HG02852 (cell line): ENCODE data around the gene FAM131B.

ENCODE experiments used
- ATAC-seq: cut with Tn5 transposase; IDR thresholded peaks from one replicate; pipeline ENCODE4 v1.9.1; 2021; ENCODE audit warnings: mild to moderate bottlenecking, moderate library complexity; ENCODE audit not compliant: unreplicated experiment

Gene FAM131B

DNA sequence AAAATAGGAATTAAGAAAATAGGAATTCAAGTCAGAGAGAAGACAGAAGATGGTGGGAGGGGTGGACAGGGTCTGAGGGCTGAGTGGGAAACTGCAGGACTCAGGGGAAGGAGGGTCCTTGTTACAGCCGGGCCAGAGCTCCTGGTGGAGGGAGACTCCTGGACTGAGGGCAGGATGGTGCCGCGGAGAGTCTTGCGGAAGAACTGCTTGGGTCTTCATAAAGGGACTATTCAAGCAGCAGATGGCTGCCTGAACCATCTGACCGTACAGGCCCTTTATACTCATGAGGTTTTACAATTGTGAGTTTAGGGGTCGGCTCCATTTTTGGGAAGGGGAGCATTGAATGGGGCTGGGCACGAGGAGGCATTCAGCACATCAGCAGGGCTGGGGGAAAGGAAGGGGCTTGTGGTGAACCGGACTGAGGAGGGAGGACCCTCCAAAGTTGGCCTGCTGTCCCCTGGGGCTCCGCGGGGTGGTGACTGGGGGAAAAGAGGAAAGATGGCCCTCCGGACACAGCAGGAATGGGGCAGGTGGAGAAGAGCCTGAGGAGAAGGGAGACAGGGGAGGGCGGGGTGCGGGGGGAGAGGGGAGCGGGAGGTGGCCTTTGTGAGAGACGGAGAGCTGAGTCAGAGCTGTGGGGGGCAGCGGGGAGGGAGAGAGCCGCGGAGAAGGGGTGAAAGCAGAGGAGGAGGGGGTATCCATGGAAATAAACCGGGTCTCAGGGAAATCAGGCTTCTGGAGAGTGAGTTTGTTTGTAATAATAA, 1.5 kb downstream of the FAM131B start:
- ATAC-seq = no peak

DNA sequence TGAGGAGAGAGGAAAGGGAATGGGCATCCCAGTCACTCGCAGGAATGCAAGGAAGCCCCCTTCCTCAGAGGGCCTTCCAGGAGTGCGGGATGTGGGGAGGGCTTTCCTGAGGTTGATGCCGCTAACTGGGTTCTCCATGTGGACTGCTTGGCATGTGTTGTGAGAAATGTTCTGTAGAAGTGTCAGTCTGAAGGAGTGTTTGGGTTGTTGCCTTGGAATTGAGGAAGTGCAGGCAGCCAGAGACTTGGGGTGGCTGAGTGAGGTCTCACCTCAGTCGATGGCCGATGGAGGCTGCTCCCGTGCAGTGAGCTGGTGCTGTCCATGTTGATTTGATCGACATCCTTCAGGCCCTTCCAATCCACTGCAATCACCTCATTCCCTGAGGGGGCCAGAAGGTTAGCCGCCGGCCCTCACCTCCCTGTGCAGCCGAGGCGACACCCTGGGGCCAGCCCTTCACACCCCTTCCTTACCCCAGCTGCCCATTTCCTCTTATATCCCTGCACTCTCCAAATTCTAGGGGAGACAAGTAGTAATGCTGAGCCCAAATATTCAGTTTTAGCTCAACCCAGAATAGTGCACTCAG, 2.7 kb downstream of the FAM131B start:
- no peak for ATAC-seq

DNA sequence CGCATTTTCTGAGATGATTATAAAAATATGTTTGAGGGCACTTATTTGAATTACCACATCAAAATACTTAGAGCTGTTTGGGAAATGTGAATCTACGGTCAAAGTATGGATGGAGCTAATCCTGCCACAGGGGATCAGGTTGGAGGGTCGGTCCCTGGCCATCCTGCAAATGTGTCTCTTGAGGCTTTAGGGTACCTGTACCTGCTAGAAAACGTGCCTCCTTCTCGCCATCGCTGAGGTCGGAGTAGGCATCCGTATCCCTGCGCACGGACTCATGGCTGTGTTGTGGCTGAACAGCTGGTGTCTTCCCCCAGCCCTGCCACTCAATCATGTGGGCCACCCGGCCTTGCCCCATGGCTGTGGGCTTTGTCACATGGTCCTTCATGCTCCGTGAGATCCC, 3.9 kb downstream of the FAM131B start:
- no peak for ATAC-seq

DNA sequence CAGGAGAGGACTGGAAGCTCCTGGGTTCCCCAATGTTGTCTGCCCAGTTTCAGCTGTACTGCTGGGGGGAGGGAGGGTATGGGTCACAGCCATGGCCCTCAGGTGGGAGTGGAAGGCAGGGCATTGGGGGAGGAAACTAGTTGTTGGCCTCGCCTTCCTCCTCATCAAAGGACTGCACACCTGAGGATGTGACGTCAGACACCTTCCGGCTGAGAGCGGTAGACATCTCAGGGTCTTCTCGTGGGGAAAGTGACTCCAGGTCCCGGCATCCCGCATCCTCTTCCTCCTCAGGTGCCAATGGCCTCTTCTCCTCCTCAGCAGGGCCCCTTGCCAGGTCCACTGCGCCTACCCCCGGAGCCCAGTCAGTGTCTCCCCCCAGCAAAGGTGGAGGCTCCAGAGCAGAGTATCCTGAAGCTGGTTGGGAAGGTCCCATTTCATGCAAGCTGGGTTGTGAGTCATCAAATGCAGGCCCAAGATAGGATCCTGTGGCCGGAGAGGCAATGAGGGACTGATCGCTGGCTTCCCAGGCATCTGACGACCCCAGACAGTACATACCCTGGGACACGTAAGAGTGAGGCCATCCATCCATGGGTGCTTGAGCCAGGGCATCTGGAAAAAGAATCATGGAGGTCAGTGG, 6.0 kb downstream of the FAM131B start:
- ATAC-seq = no peak

DNA sequence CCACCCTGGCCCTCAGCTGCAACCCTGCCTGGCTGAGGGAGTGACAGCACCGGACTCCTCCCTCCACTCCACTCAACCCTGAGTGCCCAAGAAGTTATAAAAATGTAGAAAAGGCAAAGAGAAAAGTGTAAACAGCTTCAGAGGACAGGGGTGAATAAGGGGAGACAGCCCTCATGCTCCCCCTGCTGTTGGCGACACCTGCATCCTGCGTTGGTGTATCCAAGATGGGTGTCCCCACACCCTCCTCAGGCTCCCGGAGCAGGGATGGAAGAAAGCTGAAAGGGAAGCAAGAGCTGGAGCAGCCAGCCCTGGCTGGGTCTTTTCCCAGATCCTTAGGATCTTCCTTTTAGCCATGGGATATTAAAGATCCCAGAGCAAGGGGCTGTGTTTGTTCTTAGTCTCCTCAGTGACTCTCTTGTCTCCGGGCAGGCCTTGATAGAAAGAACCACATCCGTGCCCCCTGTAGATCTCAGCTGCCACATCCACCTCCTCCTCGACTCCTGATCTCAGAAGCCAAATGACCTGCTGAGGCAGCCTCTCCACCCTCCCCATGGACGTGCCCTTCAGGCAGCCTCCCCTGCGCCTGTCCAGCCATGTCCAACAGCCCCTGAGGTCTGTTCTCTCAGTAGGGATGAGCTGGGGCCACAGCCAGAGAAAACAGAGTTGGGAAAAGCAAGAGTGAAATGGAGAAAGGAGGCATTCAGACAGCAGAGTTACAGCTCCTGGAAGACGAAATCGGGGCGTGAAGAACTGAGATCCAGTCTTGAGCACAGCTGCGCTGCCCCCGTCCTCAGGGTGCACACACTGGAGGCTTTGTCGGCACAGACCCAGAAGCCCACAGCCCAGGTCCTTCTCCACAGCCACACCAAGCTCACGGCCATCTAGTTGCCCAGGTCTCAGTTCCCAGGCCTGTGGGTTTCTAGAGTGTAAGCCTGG, 6.8 kb downstream of the FAM131B start:
- no peak for ATAC-seq

DNA sequence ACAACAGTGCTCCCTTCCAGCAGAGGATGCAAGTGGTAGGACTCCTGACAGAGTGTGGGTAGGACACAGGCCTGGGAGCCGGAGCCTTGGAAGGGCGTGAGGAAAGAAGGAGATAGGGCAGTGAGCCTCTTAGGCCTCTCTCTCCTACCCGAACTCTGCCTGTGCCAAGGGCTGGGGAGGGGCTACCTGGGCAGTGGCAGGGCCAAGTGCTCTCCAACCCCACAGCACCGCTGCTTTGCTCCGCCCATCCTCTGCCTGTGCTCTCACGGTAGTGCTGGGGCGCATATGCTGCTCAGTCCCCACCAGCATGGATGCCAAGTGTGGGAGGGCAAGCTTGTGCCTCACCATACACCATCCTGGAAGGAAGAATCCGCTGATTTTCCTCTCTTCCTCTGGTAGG, 7.5 kb downstream of the FAM131B start:
- ATAC-seq = no peak

DNA sequence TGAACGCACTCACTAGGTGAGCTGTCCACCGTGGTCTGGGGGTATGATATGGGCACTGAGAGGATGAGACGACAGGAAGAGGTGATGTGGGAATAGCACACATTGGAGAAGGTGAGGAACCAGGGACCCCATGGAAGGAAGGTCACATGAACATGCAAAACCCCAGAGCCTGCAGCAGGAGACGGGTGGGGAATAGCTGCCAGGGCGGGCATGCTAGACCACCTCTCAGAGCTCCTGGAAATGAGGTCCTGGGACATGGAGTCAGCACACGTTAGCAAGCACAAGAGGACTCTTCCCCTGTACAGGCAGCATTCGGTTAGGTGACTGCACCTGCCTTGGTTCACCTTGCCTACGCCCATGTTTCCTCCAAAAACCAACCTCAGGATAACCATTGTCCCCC, 8.1 kb downstream of the FAM131B start:
- ATAC-seq = no peak

DNA sequence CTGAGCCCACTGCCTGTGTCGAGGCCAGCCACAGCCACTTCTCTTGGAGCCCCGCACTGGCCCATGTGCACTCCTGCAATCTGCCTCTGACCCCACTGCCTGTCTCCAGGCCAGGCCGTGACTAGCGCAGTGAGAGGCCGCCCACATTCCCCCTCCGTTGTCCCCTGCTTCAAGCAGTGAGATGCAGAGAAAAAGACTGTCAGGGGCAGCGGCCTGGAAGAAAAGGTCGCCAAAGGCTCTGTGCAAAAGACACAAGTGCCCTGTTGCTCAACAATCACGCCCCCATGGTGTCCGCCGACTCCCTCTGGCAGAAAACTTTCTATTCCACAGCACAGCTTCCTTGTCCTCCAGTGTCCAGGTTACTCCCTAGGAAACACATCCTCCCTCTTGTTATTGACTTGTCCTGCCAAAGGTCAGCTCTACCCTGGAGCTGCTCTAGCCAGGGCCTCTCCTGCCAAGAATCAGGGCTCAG, 9.9 kb downstream of the FAM131B start:
- no peak for ATAC-seq

DNA sequence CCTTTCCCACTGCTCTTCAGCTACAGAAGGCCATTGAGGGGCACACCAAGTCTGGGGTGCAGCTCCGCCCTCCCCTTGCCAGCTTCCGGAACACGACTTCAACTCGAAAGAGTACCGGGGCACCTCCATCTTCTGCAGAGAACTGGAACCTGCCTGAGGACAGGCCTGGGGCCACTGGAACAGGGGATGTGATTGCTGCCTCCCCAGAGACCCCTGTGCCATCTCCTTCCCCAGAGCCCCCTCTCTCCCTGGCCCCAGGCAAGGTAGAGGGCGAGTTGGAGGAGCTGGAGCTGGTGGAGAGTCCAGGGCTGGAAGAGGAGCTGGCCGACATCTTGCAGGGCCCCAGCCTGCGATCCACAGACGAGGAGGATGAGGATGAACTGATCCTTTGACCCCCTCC, 10.9 kb downstream of the FAM131B start:
- no peak for ATAC-seq

DNA sequence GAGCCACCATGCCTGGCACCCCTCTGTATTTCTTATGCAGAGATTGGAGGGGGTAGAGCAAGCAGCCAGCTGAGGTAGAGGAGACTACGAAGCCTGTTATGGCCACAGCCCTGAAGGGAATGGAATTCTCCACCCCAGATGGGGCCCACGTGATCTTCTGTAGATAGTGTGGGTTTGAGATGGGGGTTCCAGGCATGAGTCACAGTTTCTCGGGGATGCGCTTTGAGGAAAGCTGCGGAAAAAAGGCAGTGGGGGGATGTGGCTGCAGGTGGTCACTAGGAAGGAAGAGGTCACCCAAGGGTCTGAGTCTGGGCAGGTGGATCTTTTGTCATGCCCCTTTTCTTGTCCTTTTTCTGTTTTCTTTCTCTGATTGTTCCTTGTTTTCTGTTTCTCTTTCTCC, 11.5 kb downstream of the FAM131B start:
- no peak for ATAC-seq

DNA sequence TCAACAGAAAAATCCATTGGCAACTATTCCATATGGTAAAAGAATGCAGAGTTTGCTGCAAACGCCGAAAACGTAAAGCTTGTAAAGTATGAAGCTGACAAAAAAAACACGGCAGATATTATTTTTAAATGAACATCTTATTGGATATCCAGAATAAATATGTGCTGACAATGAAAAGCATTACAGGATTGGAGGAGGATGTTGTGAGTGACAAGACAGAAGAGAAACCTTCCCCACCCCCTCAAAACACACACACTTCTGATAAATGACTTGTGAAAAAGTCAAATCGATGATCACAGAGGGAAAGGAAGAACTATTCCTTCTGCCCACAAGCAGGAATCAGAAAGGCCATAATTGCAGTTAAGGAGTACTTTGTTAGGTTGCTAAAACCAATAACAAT, 14.6 kb downstream of the FAM131B start:
- ATAC-seq = no peak

DNA sequence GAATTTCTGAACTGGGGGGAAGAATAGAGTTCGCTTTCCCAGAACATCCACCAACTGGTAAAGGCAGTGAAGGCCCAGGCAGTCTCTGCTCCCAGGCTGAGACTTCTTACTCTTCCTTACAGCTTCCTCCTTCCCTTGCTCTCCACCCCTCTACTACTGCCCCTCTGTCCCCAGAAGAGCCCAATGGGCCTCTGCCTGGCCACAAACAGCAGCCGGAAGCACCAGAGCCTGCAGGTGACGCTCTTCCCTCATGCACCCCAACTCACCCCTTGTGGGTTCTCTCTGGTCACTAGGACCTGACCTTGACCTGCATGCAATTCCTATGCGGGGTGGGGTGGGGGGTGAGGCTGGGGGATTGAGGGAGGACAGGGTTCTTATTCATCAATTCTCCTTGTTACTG, 16.5 kb downstream of the FAM131B start:
- ATAC-seq = no peak

DNA sequence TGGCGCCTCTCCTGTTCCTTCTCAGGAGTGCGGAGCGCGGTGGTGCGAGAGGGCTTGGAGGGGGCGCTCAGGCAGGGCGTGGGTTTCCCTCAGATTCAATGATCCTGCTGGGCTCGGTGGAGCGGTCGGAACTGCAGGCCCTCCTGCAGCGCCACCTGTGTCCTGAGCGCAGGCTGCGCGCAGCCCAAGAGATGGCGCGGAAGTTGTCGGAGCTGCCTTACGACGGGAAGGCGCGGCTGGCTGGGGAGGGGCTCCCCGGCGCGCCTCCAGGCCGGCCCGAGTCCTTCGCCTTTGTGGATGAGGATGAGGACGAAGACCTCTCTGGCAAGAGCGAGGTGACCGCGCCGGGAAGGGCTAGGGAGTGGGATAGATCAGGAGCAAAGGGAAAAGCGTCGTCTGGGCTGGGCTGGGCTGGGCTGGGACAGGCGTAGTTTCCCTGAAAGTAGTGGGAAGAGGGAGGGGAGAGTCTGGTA, 17.0 kb downstream of the FAM131B start:
- no peak for ATAC-seq

DNA sequence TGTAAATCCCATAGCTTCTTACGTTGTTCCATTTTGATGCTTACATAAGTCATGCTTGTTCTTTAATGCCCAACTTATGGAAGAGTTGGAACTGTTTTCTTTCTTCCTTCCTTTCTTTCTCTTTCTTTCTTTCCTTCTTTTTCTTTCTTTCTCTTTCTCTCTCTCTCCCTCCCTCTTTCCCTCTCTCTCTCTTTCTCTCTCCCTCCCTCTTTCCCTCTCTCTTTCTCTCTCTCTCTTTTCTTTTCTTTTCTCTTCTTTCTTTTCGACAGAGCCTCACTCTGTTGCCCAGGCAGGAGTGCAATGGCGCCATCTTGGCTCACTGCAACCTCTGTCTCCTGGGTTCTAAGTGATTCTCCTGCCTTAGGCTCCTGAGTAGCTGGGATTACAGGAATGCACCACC, 18.9 kb downstream of the FAM131B start:
- ATAC-seq = no peak

DNA sequence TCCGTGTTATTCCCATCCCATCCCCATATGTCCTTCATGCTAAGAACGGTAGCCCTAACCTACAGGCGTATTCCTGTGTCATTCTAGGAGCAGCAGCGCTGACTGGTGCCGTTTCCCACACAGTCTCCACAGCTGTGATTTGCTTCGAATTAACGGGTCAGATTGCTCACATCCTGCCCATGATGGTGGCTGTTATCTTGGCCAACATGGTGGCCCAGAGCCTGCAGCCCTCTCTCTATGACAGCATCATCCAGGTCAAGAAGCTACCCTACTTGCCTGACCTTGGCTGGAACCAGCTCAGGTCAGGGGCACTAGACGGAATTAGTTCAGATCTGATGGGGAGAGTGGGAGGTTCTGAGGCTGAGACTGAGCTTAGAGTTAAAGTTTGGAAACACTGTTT, 20.7 kb downstream of the FAM131B start:
- no peak for ATAC-seq

DNA sequence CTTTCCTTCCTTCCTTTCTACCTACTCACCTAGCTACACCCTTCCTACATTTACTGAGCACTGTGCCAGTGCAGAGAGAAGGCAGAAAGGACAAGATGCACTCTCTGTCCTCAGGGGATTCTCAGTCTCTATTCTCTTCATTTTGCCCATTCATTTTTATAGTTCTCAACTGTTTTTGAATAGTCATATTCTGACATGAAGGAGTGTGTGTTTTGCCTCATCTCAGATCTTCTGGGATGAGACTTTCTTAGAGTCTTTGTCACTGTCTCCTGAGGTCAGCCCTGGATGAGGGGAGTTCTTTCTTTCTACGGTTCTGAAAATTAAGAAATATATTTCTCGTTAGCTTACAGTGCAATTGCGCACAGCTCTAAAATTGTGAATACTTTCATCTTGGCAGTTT, 25.3 kb downstream of the FAM131B start:
- no peak for ATAC-seq

DNA sequence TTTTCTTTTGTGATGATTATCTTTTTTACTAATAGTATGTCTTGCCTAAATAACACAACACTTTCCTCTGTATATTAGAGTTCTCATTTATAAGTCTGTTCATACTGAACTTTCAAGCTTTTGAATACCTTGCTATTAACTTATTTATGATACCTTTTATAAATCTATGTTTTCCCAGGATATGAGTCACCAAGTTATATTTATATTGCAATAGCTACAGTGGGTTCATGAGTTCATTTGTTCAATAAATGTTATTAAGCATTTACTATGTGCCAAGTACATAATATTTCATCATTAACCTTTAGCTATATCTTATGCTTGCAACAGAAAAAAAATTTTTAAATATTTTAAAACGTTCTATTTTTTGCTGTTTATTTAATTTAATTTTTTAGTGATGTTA, 28.3 kb downstream of the FAM131B start:
- ATAC-seq = no peak

DNA sequence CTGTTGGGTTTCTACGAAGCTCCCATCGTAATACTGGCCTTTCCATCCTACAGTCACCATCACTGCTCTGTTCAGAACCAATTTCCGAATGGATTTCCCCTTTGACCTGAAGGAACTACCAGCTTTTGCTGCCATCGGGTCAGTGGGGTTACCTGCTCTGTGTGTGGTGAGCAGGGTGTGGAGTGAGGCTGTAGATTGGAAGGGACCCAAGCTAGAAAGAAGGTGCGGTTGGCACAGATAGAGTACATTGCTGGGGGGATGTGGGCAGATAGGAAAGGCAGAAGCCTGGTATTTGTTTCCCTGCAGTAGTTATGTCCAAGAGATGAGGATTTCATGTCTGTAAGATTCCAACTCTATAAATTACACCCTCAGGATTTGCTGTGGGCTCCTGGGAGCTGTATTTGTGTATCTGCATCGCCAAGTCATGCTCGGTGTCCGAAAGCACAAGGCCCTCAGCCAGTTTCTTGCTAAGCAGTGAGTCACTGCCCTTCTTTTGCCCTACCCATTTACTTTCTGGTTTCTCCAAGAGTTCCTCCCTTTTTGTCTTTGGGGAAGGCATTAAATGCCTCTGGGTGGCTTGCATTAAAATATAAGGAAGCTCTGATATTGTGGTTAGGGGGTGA, 31.2 kb downstream of the FAM131B start:
- ATAC-seq = no peak

DNA sequence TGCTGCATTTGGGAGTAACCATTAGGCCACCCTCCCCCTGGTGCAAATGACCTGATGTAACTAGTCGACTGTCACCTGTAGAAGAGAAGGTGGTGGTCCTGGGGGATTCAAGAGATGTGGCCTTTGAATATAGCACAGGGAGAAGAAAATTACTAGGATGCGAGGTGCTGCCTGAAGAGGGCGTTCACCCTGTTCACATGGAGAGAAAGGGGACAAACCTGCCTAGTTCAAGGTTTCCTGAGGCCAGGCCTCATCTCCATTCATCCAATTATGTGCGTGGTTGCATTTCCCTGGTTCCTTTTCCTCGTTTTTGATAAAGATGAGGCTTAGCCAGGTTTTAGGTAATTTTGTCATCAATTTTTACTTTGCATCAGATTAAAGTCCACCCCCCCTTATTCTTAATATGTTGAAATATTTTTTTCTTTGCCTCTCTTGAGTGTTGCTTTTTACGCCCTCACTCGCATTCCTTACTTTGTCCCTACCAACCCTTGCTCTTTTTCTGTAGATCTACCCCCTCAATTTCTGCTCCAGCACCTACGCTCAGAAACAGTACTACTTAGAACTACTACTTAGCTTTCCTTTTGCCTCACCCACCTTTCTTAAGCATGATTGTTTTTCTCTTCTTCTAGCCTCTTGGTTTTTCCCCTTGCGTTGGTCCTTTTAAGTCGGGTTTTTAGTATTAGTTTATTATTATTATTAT, 32.9 kb downstream of the FAM131B start:
- ATAC-seq = no peak

DNA sequence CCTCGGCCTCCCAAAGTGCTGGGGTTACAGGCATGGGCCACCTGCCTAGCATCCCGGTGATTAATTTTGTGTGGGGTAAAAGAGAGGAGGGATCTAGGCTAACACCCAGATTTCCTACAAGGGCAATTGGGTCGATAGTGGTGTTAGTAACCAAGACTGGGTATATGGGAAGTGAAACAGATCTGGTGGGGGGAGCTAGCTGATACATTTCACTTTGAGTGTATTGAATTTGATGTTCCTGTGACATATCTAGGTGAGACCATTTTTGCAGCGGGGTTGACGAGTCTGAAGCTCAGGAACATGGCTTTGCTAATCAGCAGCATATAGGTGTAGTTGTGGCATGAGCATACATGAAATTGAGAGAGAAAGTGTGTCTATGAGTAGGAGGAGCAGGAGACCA, 34.6 kb downstream of the FAM131B start:
- peak; percentile 61 for ATAC-seq
